ENCODE data around the gene CLDN6.
A peak's percentile ranks its signal among the peaks of the same experiment; 100 is the strongest.

The CLDN6 gene

DNA sequence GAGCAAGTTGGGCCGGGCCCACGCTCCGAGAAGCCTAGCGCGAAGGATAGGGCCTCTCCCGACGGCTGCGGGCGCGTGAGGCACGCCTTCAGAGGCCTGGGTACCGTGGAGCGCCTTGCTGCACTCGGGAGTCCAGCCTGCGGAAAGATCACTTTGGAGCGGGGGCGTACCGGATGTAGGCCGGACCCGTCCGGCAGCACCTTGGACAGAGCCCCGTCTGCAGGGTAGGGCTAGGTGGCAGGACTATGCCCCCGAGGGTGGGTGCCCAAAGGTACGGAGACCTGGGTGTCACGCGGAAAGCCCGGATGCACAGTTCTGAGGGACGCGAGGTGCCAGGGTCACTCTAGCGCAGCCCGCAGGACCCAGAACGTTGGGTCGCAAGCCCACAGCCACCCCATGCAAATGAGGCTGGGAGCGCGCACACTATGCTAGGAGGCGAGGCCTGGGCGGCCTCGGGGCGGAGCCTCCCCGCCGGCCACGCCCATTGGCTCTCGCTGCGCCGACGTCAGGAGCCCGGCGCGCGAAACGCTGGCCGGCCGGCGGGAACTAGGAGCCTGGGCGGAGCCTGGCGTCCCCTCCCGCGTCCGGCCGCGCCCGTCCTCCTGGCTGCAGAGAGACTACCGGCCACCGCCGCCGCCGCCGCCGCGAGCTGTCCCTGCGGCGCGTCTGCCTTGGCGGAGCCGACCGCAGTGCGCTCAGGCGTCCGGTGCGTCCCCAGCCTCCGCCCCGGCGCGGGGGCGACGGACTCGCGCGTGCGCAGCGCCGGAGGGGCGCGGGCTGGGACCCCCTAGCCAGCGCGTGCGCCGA, 49.0 kb downstream of the CLDN6 start, which contains the start of gene PAQR4:
Gene PAQR4 (plus strand): TSS at position 611 of the 807 bp plus-strand sequence. CDS start 327 bp downstream, outside the sequence.
- Histone ChIP-seq H3K4me3 (peak within 1 kb of the TSS; percentile 93), H3K36me3 (peaks cover 23% of the 10 kb centered on the region; the same call in 1 of the 2 replicates), H3K9me3 (no peaks in the 10 kb centered on the region), H3K9ac (peak within 1 kb of the TSS; percentile 92), H3K4me1 (peaks cover 68% of the 10 kb centered on the region), H3K4me2 (peak within 1 kb of the TSS; percentile 97), H4K20me1 (peaks cover 77% of the 10 kb centered on the region), H3K27ac (peak within 1 kb of the TSS; percentile 91), H3K27me3 (peaks cover 5% of the 10 kb centered on the region; the same call in 1 of the 2 replicates)
- no peak for TF ChIP-seq Cebpa-rat (IDR thresholded peaks at IDR 0.05)

DNA sequence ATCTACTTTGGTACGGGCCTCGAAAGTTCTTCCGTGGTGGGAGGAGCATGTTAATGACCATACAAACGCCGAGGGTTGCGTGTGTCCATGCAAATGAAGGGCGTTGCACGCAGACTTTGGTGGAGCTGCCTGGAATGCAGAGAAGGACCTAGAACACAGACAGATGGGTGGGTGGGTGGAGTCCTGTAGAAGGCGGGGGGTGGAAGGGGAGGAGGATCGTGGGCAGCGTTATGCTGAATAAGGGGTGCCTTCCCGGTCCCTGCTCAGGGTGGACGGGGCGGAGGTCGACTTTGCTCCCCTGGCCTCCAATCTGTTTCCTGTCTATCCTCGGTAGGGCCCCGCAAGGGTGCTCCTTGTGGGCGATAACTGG, 49.6 kb downstream of the CLDN6 start:
- peaks cover 10% of the 10 kb centered on the region; the same call in 1 of the 2 replicates for H3K27me3 ChIP-seq
- H3K4me2 ChIP-seq: peak overlapping the region; percentile 97
- peak overlapping the region; percentile 92 for H3K9ac ChIP-seq
- peak overlapping the region; percentile 93 for H3K4me3 ChIP-seq
- no peak for TF ChIP-seq Cebpa-rat (IDR thresholded peaks at IDR 0.05)
- peak overlapping the region; percentile 91 for H3K27ac ChIP-seq
- H3K9me3 ChIP-seq: no peaks in the 10 kb centered on the region
- peaks cover 23% of the 10 kb centered on the region; the same call in 1 of the 2 replicates for H3K36me3 ChIP-seq
- peaks cover 71% of the 10 kb centered on the region for H4K20me1 ChIP-seq
- peaks cover 62% of the 10 kb centered on the region for H3K4me1 ChIP-seq

DNA sequence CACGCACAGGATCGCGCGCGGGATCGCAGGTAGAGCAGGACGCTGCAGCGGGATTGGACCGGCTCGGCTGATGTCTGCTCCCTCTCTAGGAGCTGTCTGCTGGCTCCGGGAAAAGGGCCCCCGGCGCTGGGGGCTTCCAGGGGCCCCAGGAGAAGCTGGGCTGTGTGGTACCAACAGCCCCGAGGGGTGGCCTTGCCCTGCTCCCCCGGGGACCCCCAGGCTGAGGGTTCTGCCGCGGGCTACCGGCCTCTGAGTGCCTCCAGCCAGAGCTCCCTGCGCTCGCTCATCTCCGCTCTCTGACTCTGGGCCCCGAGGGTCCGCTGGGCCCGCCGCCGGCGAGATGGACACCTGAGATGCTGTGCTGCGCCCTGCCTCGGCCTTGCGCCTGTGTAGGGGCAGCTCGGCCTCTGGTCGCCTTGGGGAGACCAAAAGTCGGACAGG, 50.2 kb downstream of the CLDN6 start:
- H3K9ac ChIP-seq: peak overlapping the region; percentile 92; the same call in 1 of the 2 replicates
- peak overlapping the region; percentile 93; the same call in 1 of the 2 replicates for H3K4me3 ChIP-seq
- peak overlapping the region; percentile 97 for H3K4me2 ChIP-seq
- peaks cover 71% of the 10 kb centered on the region for H4K20me1 ChIP-seq
- no peak overlapping the region for H3K27ac ChIP-seq
- H3K27me3 ChIP-seq: peaks cover 13% of the 10 kb centered on the region; the same call in 1 of the 2 replicates
- no peaks in the 10 kb centered on the region for H3K9me3 ChIP-seq
- TF ChIP-seq Cebpa-rat (IDR thresholded peaks at IDR 0.05): no peak
- peaks cover 23% of the 10 kb centered on the region; the same call in 1 of the 2 replicates for H3K36me3 ChIP-seq
- H3K4me1 ChIP-seq: peaks cover 59% of the 10 kb centered on the region

DNA sequence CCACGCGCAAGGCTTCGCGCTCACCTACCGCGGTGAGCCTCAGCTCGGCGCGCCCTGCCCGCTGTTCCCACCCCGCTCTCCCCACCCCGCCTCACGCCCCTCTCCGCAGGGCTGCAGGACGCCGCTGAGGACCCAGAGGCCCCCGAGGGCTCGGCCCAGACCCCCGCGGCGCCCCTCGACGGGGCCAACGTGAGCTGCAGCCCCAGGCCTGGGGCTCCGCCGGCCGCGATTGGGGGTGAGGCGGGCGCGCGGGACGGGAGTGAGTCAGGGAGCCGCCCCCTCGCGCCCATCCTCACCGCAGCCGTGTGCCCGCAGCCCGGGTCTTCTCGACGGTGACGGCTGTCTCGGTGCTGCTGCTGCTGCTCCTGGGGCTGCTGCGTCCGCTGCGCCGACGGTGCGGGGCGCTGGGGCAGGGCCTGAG, 50.8 kb downstream of the CLDN6 start:
- Histone ChIP-seq H3K27ac (no peak overlapping the region), H3K36me3 (peaks cover 23% of the 10 kb centered on the region; the same call in 1 of the 2 replicates), H3K9ac (no peak overlapping the region), H3K27me3 (peaks cover 19% of the 10 kb centered on the region; the same call in 1 of the 2 replicates), H3K4me1 (peaks cover 59% of the 10 kb centered on the region), H3K9me3 (no peaks in the 10 kb centered on the region), H3K4me2 (peak overlapping the region; percentile 97), H4K20me1 (peaks cover 68% of the 10 kb centered on the region), H3K4me3 (no peak overlapping the region)
- no peak for TF ChIP-seq Cebpa-rat (IDR thresholded peaks at IDR 0.05)

DNA sequence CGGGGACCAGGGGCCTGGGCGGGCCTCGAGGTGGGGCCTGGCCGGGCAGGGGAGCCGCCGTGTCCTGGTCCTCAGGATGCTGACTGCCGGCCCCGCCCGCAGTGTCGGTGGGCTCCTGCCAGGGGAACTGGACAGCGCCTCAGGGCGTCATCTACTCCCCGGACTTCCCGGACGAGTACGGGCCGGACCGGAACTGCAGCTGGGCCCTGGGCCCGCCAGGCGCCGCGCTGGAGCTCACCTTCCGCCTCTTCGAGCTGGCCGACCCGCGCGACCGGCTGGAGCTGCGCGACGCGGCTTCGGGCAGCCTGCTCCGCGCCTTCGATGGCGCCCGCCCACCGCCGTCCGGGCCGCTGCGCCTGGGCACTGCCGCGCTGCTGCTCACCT, 51.2 kb downstream of the CLDN6 start:
- Histone ChIP-seq H3K27me3 (peaks cover 22% of the 10 kb centered on the region; the same call in 1 of the 2 replicates), H3K9ac (no peak overlapping the region), H3K4me3 (no peak overlapping the region), H4K20me1 (peaks cover 64% of the 10 kb centered on the region), H3K4me2 (no peak overlapping the region), H3K9me3 (no peaks in the 10 kb centered on the region), H3K4me1 (peaks cover 59% of the 10 kb centered on the region), H3K27ac (no peak overlapping the region), H3K36me3 (peaks cover 20% of the 10 kb centered on the region; the same call in 1 of the 2 replicates)
- no peak for TF ChIP-seq Cebpa-rat (IDR thresholded peaks at IDR 0.05)

DNA sequence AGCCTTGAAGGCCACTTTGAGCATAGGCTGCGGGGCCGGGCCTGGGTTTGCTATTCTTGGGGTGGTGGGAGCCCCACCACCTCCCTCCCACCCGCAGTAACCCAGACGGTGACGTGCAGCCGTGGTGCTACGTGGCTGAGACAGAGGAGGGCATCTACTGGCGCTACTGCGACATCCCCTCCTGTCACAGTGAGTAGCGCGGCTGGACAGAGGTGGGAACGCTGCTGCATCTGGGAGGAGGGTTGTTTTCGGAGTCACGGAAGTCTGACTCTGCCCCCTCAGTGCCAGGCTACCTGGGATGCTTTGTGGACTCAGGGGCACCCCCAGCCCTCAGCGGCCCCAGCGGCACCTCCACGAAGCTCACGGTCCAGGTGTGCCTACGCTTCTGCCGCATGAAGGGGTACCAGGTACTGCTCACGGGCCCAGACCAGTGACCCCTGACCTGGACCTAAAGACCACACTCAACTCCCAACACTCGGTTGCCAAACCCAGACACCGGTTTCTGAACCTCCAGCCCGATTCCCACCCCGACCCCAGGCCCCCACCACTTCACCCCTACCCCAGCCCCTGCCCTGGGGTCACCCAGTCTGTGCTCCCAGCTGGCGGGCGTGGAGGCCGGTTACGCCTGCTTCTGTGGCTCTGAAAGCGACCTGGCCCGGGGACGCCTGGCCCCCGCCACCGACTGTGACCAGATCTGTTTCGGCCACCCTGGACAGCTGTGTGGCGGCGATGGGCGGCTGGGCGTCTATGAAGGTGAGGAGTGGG, 51.8 kb downstream of the CLDN6 start:
- H4K20me1 ChIP-seq: peaks cover 58% of the 10 kb centered on the region
- H3K36me3 ChIP-seq: peaks cover 16% of the 10 kb centered on the region; the same call in 1 of the 2 replicates
- H3K4me3 ChIP-seq: no peak overlapping the region
- TF ChIP-seq Cebpa-rat (IDR thresholded peaks at IDR 0.05): no peak
- H3K9ac ChIP-seq: no peak overlapping the region
- peak overlapping the region; percentile 99 for H3K4me2 ChIP-seq
- no peak overlapping the region for H3K27ac ChIP-seq
- peaks cover 59% of the 10 kb centered on the region for H3K4me1 ChIP-seq
- H3K27me3 ChIP-seq: peaks cover 22% of the 10 kb centered on the region; the same call in 1 of the 2 replicates
- H3K9me3 ChIP-seq: no peaks in the 10 kb centered on the region

All from BLaER1 (cell line).